Measurements from ENCODE around the gene ANK3. TPM values are rescaled to one million over a fixed set of nuclear protein-coding genes. Genes with fewer than 3 reads are reported as not detected.

ANK3 gene
- polyA plus RNA-seq, 1 donor (not counting 4 experiments of a cell fraction or from before 2014, with no cell fraction given): 8.3 TPM

DNA sequence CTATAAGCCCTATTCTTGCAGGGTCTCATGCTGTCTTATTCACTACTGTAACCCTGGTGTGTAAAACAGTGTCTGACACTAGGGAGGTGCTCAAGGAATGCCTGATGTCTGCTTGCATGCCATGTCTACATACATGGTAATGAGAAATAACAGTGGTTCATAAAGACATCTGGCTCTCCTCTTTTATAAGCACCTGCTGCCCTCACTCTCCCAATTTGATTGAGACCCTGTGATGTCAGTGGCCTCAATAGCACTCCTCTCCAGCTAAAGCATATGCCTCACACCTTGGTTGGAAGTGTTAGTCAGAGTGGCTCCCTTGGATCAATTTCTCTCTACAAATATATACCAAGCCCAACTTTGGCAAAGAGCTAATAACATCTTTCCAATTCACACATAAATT, 30.6 kb downstream of the ANK3 start:
- DNase-seq (ENCODE audit: low read depth, low spot score): no peak
- H3K4me2 ChIP-seq (ENCODE audit: control insufficient read depth, extremely low read depth, insufficient read depth, low read depth, low read length): no peak overlapping the region
- no peak for FAIRE-seq
- H3K4me1 ChIP-seq (ENCODE audit: control insufficient read depth, extremely low read depth, insufficient read depth, low read length): no peaks in the 10 kb centered on the region
- no peak overlapping the region for H3K4me3 ChIP-seq (ENCODE audit: control insufficient read depth in 2 of 3, extremely low read depth in 1 of 3, insufficient read depth in 2 of 3, low read depth in 1 of 3, low read length in 3 of 3)
- no peaks in the 10 kb centered on the region for H3K9me1 ChIP-seq (ENCODE audit: control insufficient read depth, extremely low read depth, insufficient read depth, low read length)
- no peaks in the 10 kb centered on the region for H3K36me3 ChIP-seq (ENCODE audit: control insufficient read depth in 2 of 2, extremely low read depth in 1 of 2, insufficient read depth in 2 of 2, low read length in 2 of 2)
- dilution Hi-C loops (cut with MboI; ENCODE audit: extremely low pct_ligation_motif_present, low sequenced_read_pairs): no loop called here
- no peak overlapping the region for H3K9ac ChIP-seq (ENCODE audit: control insufficient read depth, extremely low read depth, insufficient read depth, low read length)
- TF ChIP-seq, protein P1, sequence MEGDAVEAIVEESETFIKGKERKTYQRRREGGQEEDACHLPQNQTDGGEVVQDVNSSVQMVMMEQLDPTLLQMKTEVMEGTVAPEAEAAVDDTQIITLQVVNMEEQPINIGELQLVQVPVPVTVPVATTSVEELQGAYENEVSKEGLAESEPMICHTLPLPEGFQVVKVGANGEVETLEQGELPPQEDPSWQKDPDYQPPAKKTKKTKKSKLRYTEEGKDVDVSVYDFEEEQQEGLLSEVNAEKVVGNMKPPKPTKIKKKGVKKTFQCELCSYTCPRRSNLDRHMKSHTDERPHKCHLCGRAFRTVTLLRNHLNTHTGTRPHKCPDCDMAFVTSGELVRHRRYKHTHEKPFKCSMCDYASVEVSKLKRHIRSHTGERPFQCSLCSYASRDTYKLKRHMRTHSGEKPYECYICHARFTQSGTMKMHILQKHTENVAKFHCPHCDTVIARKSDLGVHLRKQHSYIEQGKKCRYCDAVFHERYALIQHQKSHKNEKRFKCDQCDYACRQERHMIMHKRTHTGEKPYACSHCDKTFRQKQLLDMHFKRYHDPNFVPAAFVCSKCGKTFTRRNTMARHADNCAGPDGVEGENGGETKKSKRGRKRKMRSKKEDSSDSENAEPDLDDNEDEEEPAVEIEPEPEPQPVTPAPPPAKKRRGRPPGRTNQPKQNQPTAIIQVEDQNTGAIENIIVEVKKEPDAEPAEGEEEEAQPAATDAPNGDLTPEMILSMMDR (optimal IDR thresholded peaks at IDR 0.05 in 1 of 3, IDR thresholded peaks at IDR 0.05 in 1 of 3, conservative IDR thresholded peaks at IDR 0.05 in 1 of 3; ENCODE audit: extremely low read depth in 1 of 3, insufficient read depth in 2 of 3, low read length in 3 of 3): no peak
- no peak for TF ChIP-seq EZH2 (IDR thresholded peaks at IDR 0.05; ENCODE audit: low read length)
- H4K20me1 ChIP-seq (ENCODE audit: control insufficient read depth, extremely low read depth, insufficient read depth, low read length): no peaks in the 10 kb centered on the region
- H2AFZ ChIP-seq (ENCODE audit: control insufficient read depth, low read length): no peak overlapping the region
- H3K79me2 ChIP-seq (ENCODE audit: control insufficient read depth, insufficient read depth, low read length): no peaks in the 10 kb centered on the region
- H3K27me3 ChIP-seq (ENCODE audit: control insufficient read depth, extremely low read depth, insufficient read depth, low read length): no peaks in the 10 kb centered on the region
- no peaks in the 10 kb centered on the region for H3K9me3 ChIP-seq (ENCODE audit: control insufficient read depth, low read depth, low read length)
- no peak overlapping the region for H3K27ac ChIP-seq (ENCODE audit: control insufficient read depth, insufficient read depth, low read length)

DNA sequence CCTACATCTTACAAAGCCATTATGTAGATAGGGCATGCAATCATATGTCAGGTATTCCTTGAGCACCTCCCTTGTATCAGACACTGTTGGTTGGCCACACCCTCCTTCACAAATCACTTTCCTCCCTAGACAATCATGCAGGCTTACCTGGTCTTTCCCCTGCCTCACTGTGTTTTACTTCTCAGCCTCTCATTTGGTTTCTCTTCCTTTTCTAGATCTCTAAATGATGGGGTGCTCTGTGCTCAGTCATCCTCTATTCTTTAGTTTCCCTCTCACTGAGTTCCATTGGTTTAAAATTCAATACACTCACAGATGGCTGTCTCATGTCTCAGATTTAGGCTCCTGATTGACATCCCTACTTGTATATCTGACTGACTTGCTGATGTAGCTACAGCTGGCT, 31.4 kb downstream of the ANK3 start:
- no peak overlapping the region for H3K27ac ChIP-seq (ENCODE audit: control insufficient read depth, insufficient read depth, low read length)
- DNase-seq (ENCODE audit: low read depth, low spot score) (no peak), FAIRE-seq (no peak)
- no peaks in the 10 kb centered on the region for H3K9me3 ChIP-seq (ENCODE audit: control insufficient read depth, low read depth, low read length)
- H2AFZ ChIP-seq (ENCODE audit: control insufficient read depth, low read length): no peak overlapping the region
- H3K4me2 ChIP-seq (ENCODE audit: control insufficient read depth, extremely low read depth, insufficient read depth, low read depth, low read length): no peak overlapping the region
- H3K9me1 ChIP-seq (ENCODE audit: control insufficient read depth, extremely low read depth, insufficient read depth, low read length): no peaks in the 10 kb centered on the region
- no peaks in the 10 kb centered on the region for H4K20me1 ChIP-seq (ENCODE audit: control insufficient read depth, extremely low read depth, insufficient read depth, low read length)
- dilution Hi-C loops (cut with MboI; ENCODE audit: extremely low pct_ligation_motif_present, low sequenced_read_pairs): no loop called here
- no peak overlapping the region for H3K9ac ChIP-seq (ENCODE audit: control insufficient read depth, extremely low read depth, insufficient read depth, low read length)
- H3K36me3 ChIP-seq (ENCODE audit: control insufficient read depth in 2 of 2, extremely low read depth in 1 of 2, insufficient read depth in 2 of 2, low read length in 2 of 2): no peaks in the 10 kb centered on the region
- no peak overlapping the region for H3K4me3 ChIP-seq (ENCODE audit: control insufficient read depth in 2 of 3, extremely low read depth in 1 of 3, insufficient read depth in 2 of 3, low read depth in 1 of 3, low read length in 3 of 3)
- TF ChIP-seq, protein P1 (optimal IDR thresholded peaks at IDR 0.05 in 1 of 3, IDR thresholded peaks at IDR 0.05 in 1 of 3, conservative IDR thresholded peaks at IDR 0.05 in 1 of 3; ENCODE audit: extremely low read depth in 1 of 3, insufficient read depth in 2 of 3, low read length in 3 of 3): no peak
- TF ChIP-seq EZH2 (IDR thresholded peaks at IDR 0.05; ENCODE audit: low read length): no peak
- no peaks in the 10 kb centered on the region for H3K27me3 ChIP-seq (ENCODE audit: control insufficient read depth, extremely low read depth, insufficient read depth, low read length)
- H3K4me1 ChIP-seq (ENCODE audit: control insufficient read depth, extremely low read depth, insufficient read depth, low read length): no peaks in the 10 kb centered on the region
- no peaks in the 10 kb centered on the region for H3K79me2 ChIP-seq (ENCODE audit: control insufficient read depth, insufficient read depth, low read length)

Measured in keratinocyte (primary cell).